Retinal pigment epithelial cell (primary cell): ENCODE results near the gene CTIF.

ENCODE experiments used
- DNase-seq: peaks from one replicate; pipeline ENCODE4 v3.0.0-alpha.2; 2010; ENCODE audit warnings: low read depth
- H3K4me3 ChIP-seq: 2 replicates; pipeline ENCODE4 v1.5.1; 2011; ENCODE audit warnings: mild to moderate bottlenecking, low read length, control low read depth, moderate library complexity
- TF ChIP-seq, protein P1 (sequence below): conservative IDR thresholded peaks from 2 replicates; pipeline ENCODE4 v1.5.1; 2011; ENCODE audit warnings: low read depth, low read length, control low read depth, inconsistent platforms

The CTIF gene

DNA sequence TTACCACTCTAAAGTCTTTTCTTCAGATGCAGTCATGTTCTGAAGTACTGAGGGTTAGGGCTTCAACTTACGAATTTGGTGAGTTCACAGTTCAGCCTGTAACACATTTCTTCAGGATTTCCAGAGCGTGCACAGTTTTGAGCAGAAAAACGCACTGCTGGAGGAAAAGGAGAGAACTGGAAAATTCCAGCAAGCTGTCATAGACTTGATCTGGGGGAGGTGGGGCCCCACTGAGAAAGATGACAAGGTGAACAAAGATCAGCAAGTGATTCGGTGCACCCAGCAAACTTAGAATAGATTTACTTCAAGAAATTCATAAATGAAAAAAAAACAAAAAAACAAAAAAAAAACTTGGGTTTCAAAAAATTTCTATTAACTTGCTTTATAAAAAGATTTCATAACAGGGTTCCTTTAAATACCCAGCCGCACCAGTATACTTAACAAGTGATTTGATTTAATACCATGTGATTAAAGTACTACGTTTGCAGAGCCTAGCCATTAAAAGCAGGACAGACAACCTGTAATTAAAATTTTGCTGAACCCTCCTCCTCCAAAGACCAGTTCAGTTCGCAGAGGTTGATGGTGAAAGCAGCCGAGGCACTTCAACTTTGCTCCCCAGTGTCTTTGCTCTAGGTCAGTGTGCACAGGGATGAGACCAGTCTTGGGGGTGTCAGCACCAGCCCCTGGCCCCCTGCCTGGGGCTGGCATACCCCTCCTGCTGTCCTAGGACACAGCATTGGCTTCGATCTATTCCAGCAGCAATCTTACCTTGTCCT lies 30.5 kb downstream of the CTIF start:
- TF ChIP-seq, protein P1, sequence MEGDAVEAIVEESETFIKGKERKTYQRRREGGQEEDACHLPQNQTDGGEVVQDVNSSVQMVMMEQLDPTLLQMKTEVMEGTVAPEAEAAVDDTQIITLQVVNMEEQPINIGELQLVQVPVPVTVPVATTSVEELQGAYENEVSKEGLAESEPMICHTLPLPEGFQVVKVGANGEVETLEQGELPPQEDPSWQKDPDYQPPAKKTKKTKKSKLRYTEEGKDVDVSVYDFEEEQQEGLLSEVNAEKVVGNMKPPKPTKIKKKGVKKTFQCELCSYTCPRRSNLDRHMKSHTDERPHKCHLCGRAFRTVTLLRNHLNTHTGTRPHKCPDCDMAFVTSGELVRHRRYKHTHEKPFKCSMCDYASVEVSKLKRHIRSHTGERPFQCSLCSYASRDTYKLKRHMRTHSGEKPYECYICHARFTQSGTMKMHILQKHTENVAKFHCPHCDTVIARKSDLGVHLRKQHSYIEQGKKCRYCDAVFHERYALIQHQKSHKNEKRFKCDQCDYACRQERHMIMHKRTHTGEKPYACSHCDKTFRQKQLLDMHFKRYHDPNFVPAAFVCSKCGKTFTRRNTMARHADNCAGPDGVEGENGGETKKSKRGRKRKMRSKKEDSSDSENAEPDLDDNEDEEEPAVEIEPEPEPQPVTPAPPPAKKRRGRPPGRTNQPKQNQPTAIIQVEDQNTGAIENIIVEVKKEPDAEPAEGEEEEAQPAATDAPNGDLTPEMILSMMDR: no peak
- no peak overlapping the region for H3K4me3 ChIP-seq
- no peak for DNase-seq

DNA sequence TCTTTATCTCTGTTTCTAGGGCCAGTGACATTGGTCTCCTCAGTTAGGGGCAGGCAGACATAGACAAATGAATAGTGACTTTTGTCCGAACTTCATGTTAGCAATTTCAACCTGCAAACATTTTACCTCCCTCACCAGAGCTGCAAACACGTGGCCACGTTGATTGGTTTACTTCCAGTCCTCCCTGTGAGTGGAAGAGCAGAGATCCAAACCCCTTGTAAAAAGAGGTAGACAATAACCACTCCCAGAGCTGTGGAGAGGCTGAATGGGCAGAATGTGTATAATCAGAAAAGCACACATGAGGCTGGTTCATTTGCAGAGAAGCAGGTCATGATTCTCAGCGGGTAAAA lies 31.1 kb downstream of the CTIF start:
- TF ChIP-seq, protein P1: no peak
- H3K4me3 ChIP-seq: no peak overlapping the region
- no peak for DNase-seq

DNA sequence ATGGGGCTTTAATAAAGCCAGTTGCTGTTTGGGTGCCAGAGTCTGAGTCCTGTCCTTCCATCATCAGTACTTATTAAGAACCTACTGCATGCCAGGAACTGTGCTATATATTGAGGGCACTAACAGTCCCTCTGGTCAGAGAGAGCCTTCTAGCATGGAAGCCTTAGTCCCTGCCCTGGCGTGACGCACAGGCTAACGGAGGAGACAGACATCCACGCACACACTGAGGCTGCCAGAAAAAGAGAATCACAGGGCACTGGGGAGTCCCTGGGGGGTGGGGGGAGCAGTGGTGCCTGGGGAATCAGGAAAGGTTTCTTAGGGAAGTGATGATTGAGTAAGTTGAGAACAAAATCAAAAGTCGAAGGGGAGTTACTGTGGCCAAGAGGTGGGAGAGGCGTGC lies 31.5 kb downstream of the CTIF start:
- H3K4me3 ChIP-seq: no peak overlapping the region
- DNase-seq: no peak
- TF ChIP-seq, protein P1: no peak

DNA sequence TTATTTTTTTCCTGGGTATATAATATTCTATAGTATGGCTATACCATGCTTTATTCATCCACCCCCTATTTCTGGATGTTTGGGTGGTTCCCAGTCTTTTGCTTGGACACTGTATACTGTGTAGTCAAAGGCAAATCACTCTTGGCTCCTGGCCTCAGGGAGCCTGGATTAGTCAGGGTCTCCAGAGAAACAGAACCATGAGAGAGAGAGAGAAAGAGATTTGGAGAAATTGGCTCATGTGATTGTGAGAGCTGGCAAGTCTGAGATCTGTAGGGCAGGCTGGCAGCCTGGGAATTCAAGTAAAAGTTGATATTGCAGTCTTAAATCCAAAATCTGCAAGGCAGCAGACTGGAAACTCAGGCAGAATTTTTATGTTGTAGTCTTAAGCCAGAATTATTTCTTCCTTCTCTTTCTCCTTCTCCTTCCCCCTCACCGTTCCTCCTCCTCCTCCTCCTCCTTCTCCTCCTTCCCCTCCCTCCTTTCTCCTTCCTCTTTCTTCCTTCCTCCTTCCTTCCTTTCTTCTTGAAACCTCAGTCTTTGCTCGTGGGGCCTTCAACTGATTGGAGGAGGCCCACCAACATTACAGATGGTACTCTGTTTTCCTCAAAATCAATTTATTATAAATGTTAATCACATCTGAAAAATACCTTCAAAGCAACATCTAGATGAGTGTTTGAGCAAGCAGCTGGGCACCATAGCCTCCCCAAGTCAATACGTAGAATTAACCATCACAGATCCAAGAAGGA lies 33.0 kb downstream of the CTIF start:
- TF ChIP-seq, protein P1: no peak
- no peak overlapping the region for H3K4me3 ChIP-seq
- no peak for DNase-seq

DNA sequence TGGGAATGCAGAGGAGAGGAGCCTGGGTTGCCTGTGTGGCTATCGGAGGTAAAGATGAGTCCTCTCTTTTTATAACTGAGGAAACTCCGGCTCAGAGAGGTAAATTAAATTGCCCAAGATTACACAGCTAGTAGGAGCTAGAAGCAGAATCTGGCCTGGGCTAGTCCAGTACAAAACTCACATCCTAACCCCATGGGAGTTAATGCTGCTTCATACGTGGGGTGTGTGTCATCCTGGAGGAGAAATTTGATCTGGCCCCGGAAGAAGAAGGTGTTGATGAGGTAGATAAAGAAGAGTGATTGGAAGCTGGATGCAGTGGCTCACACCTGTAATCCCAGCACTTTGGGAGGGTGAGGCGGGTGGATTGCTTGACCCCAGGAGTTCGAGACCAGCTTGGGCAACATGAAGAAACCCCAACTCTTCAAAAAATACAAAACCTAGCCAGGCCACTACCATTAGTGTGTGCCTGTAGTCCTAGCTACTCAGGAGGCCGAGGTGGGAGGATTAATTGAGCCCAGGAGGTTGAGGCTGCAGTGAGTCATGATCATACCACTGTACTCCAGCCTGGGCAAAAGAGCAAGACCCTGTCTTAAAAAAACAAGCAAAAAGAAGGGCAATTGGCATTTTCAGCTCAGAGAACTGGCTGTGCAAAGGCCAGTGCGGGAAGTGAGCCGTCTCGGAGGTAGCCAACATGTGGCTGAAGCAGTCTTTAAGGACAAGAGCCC lies 33.7 kb downstream of the CTIF start:
- H3K4me3 ChIP-seq: no peak overlapping the region
- DNase-seq: no peak
- TF ChIP-seq, protein P1: no peak

DNA sequence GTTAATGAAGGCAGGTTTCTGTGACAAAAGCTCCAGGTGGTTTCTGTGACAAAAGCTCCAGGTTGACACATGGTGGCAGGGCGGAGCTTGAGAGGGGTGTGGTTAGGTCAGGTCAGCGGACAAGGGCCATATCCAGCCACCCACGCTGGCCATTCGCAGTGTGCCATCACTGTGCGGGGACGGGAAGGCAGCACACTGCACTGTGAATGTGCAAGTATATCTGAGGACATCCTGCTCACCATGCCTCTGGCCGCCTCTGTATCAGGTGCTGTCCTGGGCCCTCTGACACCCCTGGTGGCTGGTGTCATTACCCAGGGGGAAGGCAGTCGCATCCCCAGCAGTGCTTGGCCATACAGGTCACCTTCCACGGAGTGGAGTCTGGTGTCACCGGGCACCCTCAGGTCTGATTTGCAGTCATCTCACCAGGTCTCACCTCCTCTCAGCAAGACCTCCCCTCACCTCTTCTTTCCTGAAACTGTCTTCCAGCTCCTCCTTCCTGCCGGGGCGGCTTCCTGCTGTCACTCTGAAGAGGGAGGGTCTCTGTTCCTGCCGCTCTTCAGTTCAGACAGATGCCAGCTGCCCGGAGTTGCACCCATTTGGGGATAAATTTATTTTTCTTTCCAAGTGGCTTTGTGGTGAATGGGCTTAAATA lies 34.9 kb downstream of the CTIF start:
- no peak overlapping the region for H3K4me3 ChIP-seq
- no peak for DNase-seq
- TF ChIP-seq, protein P1: no peak
